Kidney (tissue), 14 donors: ENCODE results near the gene ENTPD6. TPM values are rescaled to one million over a fixed set of nuclear protein-coding genes. Genes with fewer than 3 reads are reported as not detected.

Experiments
- DNase-seq, 5 donors: peaks; one replicate each; pipeline ENCODE4 v3.0.0-alpha.2; 2013 to 2020
- FAIRE-seq: peaks from 2 replicates; lab custom pipeline; 2012; peaks lifted over from hg19 to GRCh38; lab: Jason Lieb, UNC
- H3K27ac ChIP-seq, 2 donors: one replicate each; pipeline ENCODE4 v1.7.0; 2013; ENCODE audit warnings: low read depth in 2 of 2, low read length in 2 of 2, inconsistent platforms in 1 of 2
- H3K27me3 ChIP-seq: one replicate; pipeline ENCODE4 v1.7.1; 2013; ENCODE audit warnings: low read length, inconsistent platforms; ENCODE audit not compliant: control insufficient read depth, insufficient read depth
- H3K36me3 ChIP-seq, 3 donors: one replicate each; pipeline versions ENCODE4 v1.7.0 to v1.7.1; 2013; ENCODE audit warnings: low read length in 3 of 3, control low read depth in 1 of 3, inconsistent platforms in 1 of 3; ENCODE audit not compliant: insufficient read depth in 3 of 3, control insufficient read depth in 2 of 3
- H3K4me1 ChIP-seq, 3 donors: one replicate each; pipeline versions ENCODE4 v1.7.0 to v1.7.1; 2013; ENCODE audit warnings: low read length in 3 of 3, inconsistent platforms in 1 of 3, low read depth in 1 of 3; ENCODE audit not compliant: control insufficient read depth in 2 of 3, insufficient read depth in 2 of 3
- H3K4me3 ChIP-seq, 3 donors: one replicate each; pipeline versions ENCODE4 v1.7.0 to v1.8.1; 2013; ENCODE audit warnings: low read length in 3 of 3, control low read depth in 1 of 3, inconsistent platforms in 1 of 3
- H3K9ac ChIP-seq, 3 donors: one replicate each; pipeline versions ENCODE4 v1.7.0 to v1.7.1; 2013; ENCODE audit warnings: low read length in 3 of 3, control low read depth in 1 of 3, inconsistent platforms in 1 of 3
- H3K9me3 ChIP-seq, 3 donors: one replicate each; pipeline versions ENCODE4 v1.7.0 to v1.7.1; 2013; ENCODE audit warnings: low read length in 3 of 3, control low read depth in 1 of 3, inconsistent platforms in 1 of 3; ENCODE audit not compliant: control insufficient read depth in 2 of 3, insufficient read depth in 1 of 3
- CTCF ChIP-seq: IDR thresholded peaks from 3 replicates; pipeline ENCODE4 v1.5.1; 2012; ENCODE audit warnings: mild to moderate bottlenecking, moderate library complexity, borderline replicate concordance; ENCODE audit not compliant: insufficient read depth; ENCODE audit errors: extremely low read depth
- intact Hi-C: fragments of 100-400 bp; cut with DNase I; formaldehyde crosslinking; loops from one replicate; pipeline ENCODE4 v1.11.1; 2022
- polyA plus RNA-seq: library from polyadenylated mRNA; stranded (reverse); fragments of 350-450 nt; fragmentation: Illumina TruSeq; extraction: RNeasy Lipid Tissue Mini Kit (QIAGEN cat#74804); gene quantifications from one replicate; pipeline ENCODE4 v1.2.3, GENCODE V29; 2014; ENCODE audit warnings: low read depth, low replicate concordance; ENCODE audit not compliant: insufficient read depth
- total RNA-seq: library from RNA; stranded (reverse); fragmentation: NEBNext Ultra II Directional; extraction: Animal tissue kit (Norgen Biotek cat#: 25700); gene quantifications from one replicate; pipeline ENCODE4 v1.2.1, GENCODE V29; 2021
- donor health status: control.
- donor health status: control.
- donor health status: control.
- donor health status: control.
- donor health status: control.
- donor health status: DM: yes; HTN: yes; CAD: no.
- donor health status: Normal renal cell carcinoma (clear cell type).

Gene ENTPD6
- total and polyA plus RNA-seq, 2 donors from 2014 or later: 59.0 to 95.7 TPM

GRCh38 chr20:25246182-25246999, 50.9 kb downstream of the ENTPD6 start:
- TF ChIP-seq CTCF: no peak
- no peaks in the 10 kb centered on the region for H3K9me3 ChIP-seq
- FAIRE-seq: no peak
- H3K27ac ChIP-seq: peak overlapping the region in 1 of 2 donors; percentile 84
- peak overlapping the region in 1 of 3 donors; percentile 76 for H3K9ac ChIP-seq
- peaks cover 0 to 2% (median 0%) of the 10 kb centered on the region in 3 donors for H3K36me3 ChIP-seq
- intact Hi-C loops: no loop called here
- no peaks in the 10 kb centered on the region for H3K27me3 ChIP-seq
- DNase-seq: peak in 1 of 5 donors; percentile 62
- H3K4me3 ChIP-seq: peak overlapping the region in 1 of 3 donors; percentile 70
- H3K4me1 ChIP-seq: peaks cover 0 to 14% (median 4%) of the 10 kb centered on the region in 3 donors

- FAIRE-seq: no peak
- H3K9ac ChIP-seq: peak overlapping the region in 2 of 3 donors; percentile 26 to 76
- peak overlapping the region; percentile 71 to 84 for H3K27ac ChIP-seq
These were observed 51.5 kb downstream of the ENTPD6 start for GRCh38 chr20:25247000-25247517.

DNA sequence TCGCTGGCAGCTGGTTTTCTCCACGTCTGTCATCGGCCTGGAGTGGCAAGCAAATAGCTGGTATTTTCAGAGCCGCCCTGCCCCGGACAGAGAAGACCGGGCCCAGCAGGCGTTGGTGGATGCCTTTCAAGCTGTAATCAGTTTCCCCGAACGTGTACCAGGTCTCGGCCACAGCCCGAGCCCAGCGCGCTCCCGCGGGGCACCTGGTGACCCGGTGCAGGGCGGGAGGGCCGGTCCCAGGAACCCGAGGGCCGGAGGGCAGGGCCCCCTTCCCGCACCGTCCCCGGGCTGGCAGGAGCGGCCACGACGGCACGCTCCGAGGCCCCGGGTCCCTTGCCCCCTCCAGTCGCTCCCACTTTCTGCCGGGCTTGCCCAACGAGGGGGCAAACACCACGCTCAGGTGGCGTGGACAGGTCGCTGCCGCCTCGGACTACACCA, 52.0 kb downstream of the ENTPD6 start:
- peak overlapping the region; percentile 71 to 84 for H3K27ac ChIP-seq
- TF ChIP-seq CTCF: no peak
- H3K4me1 ChIP-seq: peaks cover 2 to 20% (median 4%) of the 10 kb centered on the region in 3 donors
- H3K9me3 ChIP-seq: no peaks in the 10 kb centered on the region
- intact Hi-C loops: no loop called here
- peak overlapping the region; percentile 30 to 70 (median 46) for H3K4me3 ChIP-seq
- peak overlapping the region in 2 of 3 donors; percentile 69 to 76 for H3K9ac ChIP-seq
- DNase-seq: peak in 2 of 5 donors; percentile 52 to 58
- no peaks in the 10 kb centered on the region for H3K27me3 ChIP-seq
- no peak for FAIRE-seq
- H3K36me3 ChIP-seq: peaks cover 0 to 2% (median 0%) of the 10 kb centered on the region in 3 donors

More at GRCh38 chr20:25247000-25247517, 51.5 kb downstream of the ENTPD6 start:
- H3K36me3 ChIP-seq: peaks cover 0 to 2% (median 0%) of the 10 kb centered on the region in 3 donors
- no peaks in the 10 kb centered on the region for H3K9me3 ChIP-seq
- peak overlapping the region; percentile 30 to 70 (median 46) for H3K4me3 ChIP-seq
- intact Hi-C loops: no loop called here
- peaks cover 0 to 15% (median 4%) of the 10 kb centered on the region in 3 donors for H3K4me1 ChIP-seq
- DNase-seq: peak in 4 of 5 donors; percentile 59 to 86 (median 63)
- no peaks in the 10 kb centered on the region for H3K27me3 ChIP-seq
- TF ChIP-seq CTCF: peak; percentile 37
